ENCODE data around the gene EVX2.

EVX2 gene

DNA sequence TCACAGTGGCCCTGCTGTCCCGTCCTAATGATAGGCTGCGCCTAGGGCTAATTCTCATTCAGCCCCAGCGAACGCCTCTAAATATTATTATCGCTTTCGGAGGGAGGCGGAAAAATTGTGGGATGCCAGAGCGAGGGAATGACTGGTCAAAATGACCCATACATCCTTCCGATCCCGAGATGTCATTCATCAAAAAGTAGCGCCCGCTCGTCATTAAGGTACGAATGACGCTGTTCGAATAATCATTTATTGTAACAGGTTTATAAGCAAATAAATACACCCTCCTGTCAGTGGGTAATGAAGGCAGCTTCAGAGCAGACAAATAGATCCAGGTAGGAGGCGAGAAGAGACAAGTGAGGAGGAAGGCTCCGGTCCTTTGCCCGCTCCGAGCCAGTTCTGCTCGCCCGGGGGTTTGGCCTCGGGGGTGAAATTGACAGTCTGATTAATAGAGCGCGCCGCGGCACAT, at the start of gene EVX2:
Gene EVX2 (minus strand): TSS at position 167 of the 466 bp plus-strand sequence. CDS start 186 bp downstream, outside the sequence.
- in situ Hi-C loops (cut with MboI; ENCODE audit: low sequenced_read_pairs): loop anchor here (25.0 kb wide), 1 partner anchor 397 kb away; no protein-coding TSS in a partner anchor

- in situ Hi-C loops (cut with MboI; ENCODE audit: low sequenced_read_pairs): loop anchor here (25.0 kb wide), 1 partner anchor 504 kb away; no protein-coding TSS in a partner anchor
These were observed 49.6 kb upstream of the EVX2 start for GRCh38 chr2:176133389-176133788.

DNA sequence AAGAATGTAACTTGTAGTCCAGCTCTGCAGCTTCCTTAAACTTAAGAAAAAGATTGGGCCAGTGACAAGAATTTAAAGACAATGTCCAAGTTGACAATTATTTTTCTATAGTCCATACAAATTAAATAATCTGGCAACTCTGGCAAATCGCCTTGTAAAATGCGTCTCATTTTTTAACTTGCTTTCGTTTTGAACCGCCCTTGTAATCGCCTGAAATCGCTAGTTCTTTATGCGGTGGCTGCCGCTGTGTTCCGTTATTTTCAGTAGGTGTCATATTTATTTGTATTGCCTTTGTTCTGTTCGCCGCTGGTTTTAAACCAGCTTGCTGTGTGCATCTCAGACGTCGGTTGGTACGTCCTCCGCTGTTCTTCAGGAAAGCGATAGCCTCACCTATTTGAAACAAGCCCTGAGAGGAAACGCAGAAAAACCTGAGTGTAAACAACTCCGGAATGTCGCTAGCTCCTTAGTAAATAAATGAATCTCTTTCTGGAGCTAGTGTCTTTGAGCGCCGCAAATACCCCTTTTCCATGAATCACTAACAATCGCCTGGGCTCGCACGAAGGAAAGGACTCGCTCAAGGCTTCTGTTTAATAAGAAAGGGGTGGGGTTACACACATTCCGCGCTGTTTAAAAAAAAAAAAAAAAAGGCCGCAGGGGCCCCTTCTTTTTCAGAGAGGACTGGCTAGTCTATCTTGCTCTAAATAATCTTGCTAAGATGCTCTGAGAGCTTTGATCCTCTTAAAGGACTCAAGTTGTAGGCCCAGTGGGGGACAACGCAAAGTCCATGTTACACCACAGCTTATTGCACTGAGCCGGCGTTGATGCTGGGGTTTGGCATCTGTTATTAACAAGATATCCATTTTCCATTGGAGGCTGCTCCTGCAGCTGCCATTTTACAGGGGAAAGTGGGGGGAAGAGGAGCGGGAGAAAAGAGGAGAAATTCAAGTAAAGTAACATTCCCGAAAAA, 48.7 kb upstream of the EVX2 start:
- in situ Hi-C loops (cut with MboI; ENCODE audit: low sequenced_read_pairs): loop anchor here (25.0 kb wide), 1 partner anchor 505 kb away; no protein-coding TSS in a partner anchor

GRCh38 chr2:176131848-176132158, 48.0 kb upstream of the EVX2 start:
- in situ Hi-C loops (cut with MboI; ENCODE audit: low sequenced_read_pairs): loop anchor here (25.0 kb wide), 1 partner anchor 505 kb away; no protein-coding TSS in a partner anchor

GRCh38 chr2:176130957-176131847, 47.4 kb upstream of the EVX2 start:
- in situ Hi-C loops (cut with MboI; ENCODE audit: low sequenced_read_pairs): loop anchor here (25.0 kb wide), 1 partner anchor 506 kb away; no protein-coding TSS in a partner anchor

GRCh38 chr2:176130147-176130956, 46.6 kb upstream of the EVX2 start:
- in situ Hi-C loops (cut with MboI; ENCODE audit: low sequenced_read_pairs): loop anchor here (25.0 kb wide), 1 partner anchor 507 kb away; no protein-coding TSS in a partner anchor

- in situ Hi-C loops (cut with MboI; ENCODE audit: low sequenced_read_pairs): loop anchor here (25.0 kb wide), 1 partner anchor 508 kb away; no protein-coding TSS in a partner anchor
These were observed 46.0 kb upstream of the EVX2 start for GRCh38 chr2:176129813-176130146.

GRCh38 chr2:176128982-176129796, 45.4 kb upstream of the EVX2 start, which contains the start of gene HOXD8:
Gene HOXD8 (plus strand): TSS chr2:176129705. CDS start chr2:176130367, 662 bp downstream.
- in situ Hi-C loops (cut with MboI; ENCODE audit: low sequenced_read_pairs): loop anchor here (25.0 kb wide), 1 partner anchor 508 kb away; no protein-coding TSS in a partner anchor

GRCh38 chr2:176128172-176128981, 44.6 kb upstream of the EVX2 start:
- in situ Hi-C loops (cut with MboI; ENCODE audit: low sequenced_read_pairs): loop anchor here (25.0 kb wide), 1 partner anchor 509 kb away; no protein-coding TSS in a partner anchor

- in situ Hi-C loops (cut with MboI; ENCODE audit: low sequenced_read_pairs): loop anchor here (25.0 kb wide), 1 partner anchor 510 kb away; no protein-coding TSS in a partner anchor
These were observed 44.0 kb upstream of the EVX2 start for GRCh38 chr2:176127774-176128072.

GRCh38 chr2:176126929-176127773, 43.4 kb upstream of the EVX2 start:
- in situ Hi-C loops (cut with MboI; ENCODE audit: low sequenced_read_pairs): loop anchor here (25.0 kb wide), 1 partner anchor 510 kb away; no protein-coding TSS in a partner anchor

DNA sequence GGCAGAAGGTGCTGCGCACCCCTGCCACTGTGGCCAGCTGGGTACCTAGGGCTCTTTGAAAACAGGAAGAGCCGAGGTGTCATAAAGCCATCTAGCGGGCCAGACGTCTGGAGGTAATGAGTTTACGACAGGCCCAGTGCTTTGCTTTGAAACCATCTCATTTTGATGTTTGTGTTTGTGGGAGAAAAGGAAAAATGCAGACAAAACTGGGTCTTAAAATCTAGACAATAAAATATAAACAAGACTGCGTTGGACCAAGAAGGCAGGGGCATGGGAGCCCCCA, 42.0 kb upstream of the EVX2 start:
- in situ Hi-C loops (cut with MboI; ENCODE audit: low sequenced_read_pairs): loop anchor here (25.0 kb wide), 1 partner anchor 512 kb away; no protein-coding TSS in a partner anchor

DNA sequence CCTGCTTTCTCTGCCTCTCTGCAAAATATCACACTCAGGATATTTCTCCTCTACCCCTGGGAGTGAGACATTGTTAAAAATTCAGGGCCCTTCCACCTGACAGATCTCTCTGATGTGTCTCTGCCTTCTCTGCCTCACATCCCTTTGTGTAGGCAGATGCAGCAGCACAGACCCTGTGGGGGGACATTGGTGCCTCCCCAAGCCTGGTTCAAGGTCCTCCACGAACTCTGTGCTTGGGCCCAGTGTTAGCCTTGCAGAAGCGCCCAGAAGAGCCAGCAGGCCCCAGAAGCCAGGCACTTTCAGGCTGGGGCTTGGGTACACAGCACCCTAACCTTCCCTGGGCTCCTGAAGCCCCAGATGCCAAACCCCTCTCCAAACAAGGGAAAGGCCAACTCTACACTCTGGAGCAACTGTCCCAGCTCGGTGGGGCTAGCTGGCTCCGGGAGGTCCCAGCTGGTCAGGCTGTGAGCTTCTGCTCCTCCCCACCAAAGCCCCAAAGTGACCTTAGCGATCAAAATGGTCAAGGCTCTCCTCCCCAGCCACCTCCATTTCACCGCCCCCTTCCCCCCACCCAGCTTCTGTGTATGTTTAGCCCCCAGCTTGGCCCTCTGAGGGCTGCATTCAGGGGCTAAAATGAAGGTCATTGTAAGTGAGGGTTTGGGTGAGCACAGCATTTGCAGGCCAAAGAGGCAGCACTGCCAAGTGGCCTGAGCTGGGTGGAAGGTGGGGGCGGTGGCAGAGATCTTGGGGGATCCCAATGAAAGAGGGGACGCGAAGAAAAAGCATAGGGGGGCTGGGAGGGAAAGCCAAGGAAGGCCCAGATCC, 41.4 kb upstream of the EVX2 start:
- in situ Hi-C loops (cut with MboI; ENCODE audit: low sequenced_read_pairs): loop anchor here (25.0 kb wide), 1 partner anchor 512 kb away; no protein-coding TSS in a partner anchor

DNA sequence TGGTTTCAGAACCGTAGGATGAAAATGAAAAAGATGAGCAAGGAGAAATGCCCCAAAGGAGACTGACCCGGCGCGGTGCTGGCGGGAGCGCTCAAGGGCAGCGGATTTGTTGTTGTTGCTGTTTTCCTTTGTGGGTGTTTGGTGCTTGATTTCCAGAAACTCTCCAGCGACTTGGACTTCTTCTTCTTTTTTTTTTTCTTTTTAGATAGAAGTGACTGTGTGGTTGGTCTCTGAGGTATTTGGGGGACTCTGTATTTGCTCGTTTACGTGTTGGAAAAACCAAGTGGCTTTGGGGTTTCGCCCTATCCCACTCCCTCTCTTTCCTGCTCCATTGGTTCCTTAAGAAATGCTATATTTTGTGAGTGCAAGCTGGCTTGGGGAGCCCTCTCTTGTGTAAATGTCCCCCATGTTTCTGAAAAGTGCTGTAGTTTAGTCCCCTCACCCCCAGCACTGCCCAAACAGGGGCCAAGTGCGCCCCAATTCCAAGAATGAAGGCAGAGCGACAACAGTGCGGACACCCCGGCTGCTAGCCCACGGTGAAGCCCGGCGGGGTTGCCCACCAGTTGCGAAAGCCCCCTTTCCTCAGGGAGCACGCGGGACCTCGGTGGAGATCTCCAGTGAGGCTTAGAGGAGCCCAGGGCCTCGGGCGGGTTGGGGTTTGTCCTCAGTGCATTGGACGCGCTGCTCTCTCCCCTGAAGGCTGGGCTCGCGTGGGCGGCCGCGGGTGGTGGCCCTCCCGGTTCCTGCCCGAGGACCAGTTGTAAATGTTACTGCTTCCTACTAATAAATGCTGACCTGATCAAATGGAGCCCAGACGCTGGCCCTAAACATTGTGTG, 40.6 kb upstream of the EVX2 start:
- in situ Hi-C loops (cut with MboI; ENCODE audit: low sequenced_read_pairs): no loop called here

GRCh38 chr2:176123411-176124109, 39.8 kb upstream of the EVX2 start:
- in situ Hi-C loops (cut with MboI; ENCODE audit: low sequenced_read_pairs): no loop called here
